K562 (cell line): ENCODE results near the gene OST4. TPM values are rescaled to one million over a fixed set of nuclear protein-coding genes. Genes with fewer than 3 reads are reported as not detected.

Experiments
- HNRNPH1 ChIP-seq: fragments of 200-400 bp; formaldehyde crosslinking; optimal IDR thresholded peaks from 2 replicates; pipeline ENCODE3; 2017; ENCODE audit warnings: low read depth, mild to moderate bottlenecking, low read length, moderate library complexity
- NR2C1 ChIP-seq, 2 experiments: fragments of 450-650 bp; IDR thresholded peaks; 2 replicates each; pipeline ENCODE4 v1.6.1; 2017; ENCODE audit warnings: mild to moderate bottlenecking in 2 of 2, antibody characterized with exemption in 1 of 2, inconsistent platforms in 1 of 2, missing compliant biosample characterization in 1 of 2, missing genetic modification characterization in 1 of 2
- U2AF1 ChIP-seq: fragments of 200-400 bp; formaldehyde crosslinking; optimal IDR thresholded peaks from 2 replicates; pipeline ENCODE3; 2017; ENCODE audit warnings: mild to moderate bottlenecking, low read depth, low read length, moderate library complexity
- USF1 ChIP-seq: sonication (generic); formaldehyde crosslinking; IDR thresholded peaks from 2 replicates; pipeline ENCODE4 v1.9.0; 2022; ENCODE audit warnings: mild to moderate bottlenecking, missing genetic modification reagents
- ZBTB40 ChIP-seq, 2 experiments: fragments of 450-650 bp in 1 of 2; sonication (generic) in 1 of 2; formaldehyde crosslinking in 1 of 2; IDR thresholded peaks; 2 replicates each; pipeline versions ENCODE4 v1.7.1 to v1.9.0; 2016 to 2022; ENCODE audit warnings: inconsistent platforms in 1 of 2, mild to moderate bottlenecking in 1 of 2, missing genetic modification reagents in 1 of 2
- ZNF766 ChIP-seq: fragments of 200-800 bp; sonication (Bioruptor generic); conservative IDR thresholded peaks from 2 replicates; pipeline ENCODE4 v1.6.1; 2016; ENCODE audit warnings: missing genetic modification characterization, missing compliant biosample characterization
- polyA plus RNA-seq, 8 experiments: library from polyadenylated mRNA; depleted of rRNA in 4 of 8; stranded (reverse) in 5 of 8; unstranded in 3 of 8; fragments of >200 nt; fragmentation: Nextera tagmentation in 2 of 8; fragmentation: Illumina TruSeq in 1 of 8; extraction: Ambion mirVana in 2 of 8; extraction: Trizol in 1 of 8; gene quantifications; 2 replicates each; pipeline versions ENCODE4 v1.2.1 to v1.2.3, GENCODE V29; 2011 to 2014; ENCODE audit warnings: inconsistent platforms in 1 of 8, missing spikeins in 1 of 8
- total RNA-seq, 7 experiments: library from RNA; depleted of rRNA in 6 of 7; stranded (reverse); fragments of >200 nt in 6 of 7; fragmentation: Illumina TruSeq in 2 of 7; extraction: Trizol in 2 of 7; gene quantifications; 2 replicates each; pipeline versions ENCODE4 v1.2.1 to v1.2.3, GENCODE V29; 2011 to 2021; ENCODE audit warnings: low replicate concordance in 1 of 7

The OST4 gene
- total and polyA plus RNA-seq, 9 of the 15 experiments (the other 6 are each of a cell fraction or from before 2014, with no cell fraction given), result 186 to 1,155 (median 355) TPM

DNA sequence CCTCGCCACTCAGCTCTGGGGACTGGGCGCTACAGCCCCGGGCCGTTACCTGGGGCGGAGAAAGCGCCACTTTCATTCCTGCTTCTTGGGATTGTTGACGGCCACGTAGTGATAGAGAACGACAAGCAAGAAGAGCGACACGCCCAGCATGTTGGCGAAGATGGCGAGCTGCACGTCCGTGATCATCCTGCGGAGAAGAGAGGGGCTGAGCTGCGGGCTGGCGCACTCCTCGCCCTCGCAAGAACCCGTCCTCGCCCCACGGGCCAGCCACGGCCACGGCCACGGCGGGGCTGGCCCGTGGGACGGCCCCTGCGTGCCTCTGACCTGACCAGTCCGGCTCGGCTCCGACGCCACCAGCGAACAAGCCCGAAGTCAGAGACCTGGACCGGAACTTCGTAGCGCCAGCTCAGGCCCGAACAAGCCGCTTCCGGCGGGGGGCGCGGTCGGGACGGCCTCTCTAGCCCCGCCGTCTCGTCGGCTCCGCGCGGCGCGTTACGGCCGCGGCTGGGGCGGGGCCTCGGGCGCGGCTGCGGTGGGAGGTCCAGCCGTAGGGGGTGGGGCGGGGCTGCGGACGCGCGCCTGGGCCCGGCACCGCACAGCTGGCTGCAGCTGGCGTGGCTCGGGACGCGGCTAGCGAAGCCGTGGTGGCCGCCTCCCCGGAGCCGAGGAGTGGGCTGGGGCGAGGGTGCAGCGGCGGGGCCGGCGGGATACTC lies at the start of gene OST4 (continued):
- TF ChIP-seq ZBTB40 (IDR thresholded peaks at IDR 0.05) (peak; percentile 95), ZBTB40 (CRISPR knock-in tag; IDR thresholded peaks at IDR 0.05) (no peak), HNRNPH1 (no peak), U2AF1 (no peak), USF1 (no peak), NR2C1 (IDR thresholded peaks at IDR 0.05) (no peak), NR2C1 (tag; IDR thresholded peaks at IDR 0.05) (no peak), ZNF766 (CRISPR knock-in tag) (no peak)
